GM19397 (cell line): Measurements from ENCODE around the gene GRN.

Experiments used
- ATAC-seq: cut with Tn5 transposase; IDR thresholded peaks from one replicate; pipeline ENCODE4 v1.9.1; 2021; ENCODE audit warnings: mild to moderate bottlenecking, moderate library complexity; ENCODE audit not compliant: unreplicated experiment

The GRN gene

GRCh38 chr17:44400226-44400847, 55.2 kb downstream of the GRN start:
- ATAC-seq, result no peak
